ENCODE results near the gene ZNF738. TPM values are rescaled to one million over a fixed set of nuclear protein-coding genes. Genes with fewer than 3 reads are reported as not detected.
"Not testable (repeated sequence)": the region's sequence is repeated elsewhere in the genome, so short reads cannot be mapped to it uniquely, and the experiment has no call there.

ZNF738 gene
- total RNA-seq, 4 donors from 2014 or later: 0.34 to 4.5 (median 2.1) TPM

DNA sequence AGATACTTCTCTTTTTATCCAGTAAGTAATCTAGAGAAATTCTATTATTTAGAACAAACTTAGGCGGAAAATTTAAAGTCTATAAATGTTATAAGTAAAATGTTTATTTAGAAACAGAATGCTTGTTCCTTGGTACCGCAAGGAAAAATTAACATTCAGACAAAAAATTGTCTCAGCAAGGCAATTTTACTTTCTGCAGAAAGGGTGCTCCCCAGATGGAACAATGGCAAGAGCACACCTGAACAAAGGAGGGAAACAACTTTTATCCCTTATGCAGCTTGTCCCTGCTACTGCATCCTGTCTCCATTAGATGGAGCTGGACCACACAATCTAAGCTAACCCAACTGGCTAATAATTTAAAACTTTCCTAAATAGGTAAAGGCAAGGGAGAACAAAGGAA is 23.1 kb upstream of the ZNF738 start:
- WGBS, 2 donors: 50% methylated on average over 2 of the region's 2 CpGs
- intact Hi-C loops (cut with DNase I; ENCODE audit: low total_unique reads): no loop called here
- H3K4me3 ChIP-seq (ENCODE audit: low read depth, poor library complexity, severe bottlenecking): no peak overlapping the region
- no peak for TF ChIP-seq POLR2A (IDR thresholded peaks at IDR 0.05)
- TF ChIP-seq, protein P1, sequence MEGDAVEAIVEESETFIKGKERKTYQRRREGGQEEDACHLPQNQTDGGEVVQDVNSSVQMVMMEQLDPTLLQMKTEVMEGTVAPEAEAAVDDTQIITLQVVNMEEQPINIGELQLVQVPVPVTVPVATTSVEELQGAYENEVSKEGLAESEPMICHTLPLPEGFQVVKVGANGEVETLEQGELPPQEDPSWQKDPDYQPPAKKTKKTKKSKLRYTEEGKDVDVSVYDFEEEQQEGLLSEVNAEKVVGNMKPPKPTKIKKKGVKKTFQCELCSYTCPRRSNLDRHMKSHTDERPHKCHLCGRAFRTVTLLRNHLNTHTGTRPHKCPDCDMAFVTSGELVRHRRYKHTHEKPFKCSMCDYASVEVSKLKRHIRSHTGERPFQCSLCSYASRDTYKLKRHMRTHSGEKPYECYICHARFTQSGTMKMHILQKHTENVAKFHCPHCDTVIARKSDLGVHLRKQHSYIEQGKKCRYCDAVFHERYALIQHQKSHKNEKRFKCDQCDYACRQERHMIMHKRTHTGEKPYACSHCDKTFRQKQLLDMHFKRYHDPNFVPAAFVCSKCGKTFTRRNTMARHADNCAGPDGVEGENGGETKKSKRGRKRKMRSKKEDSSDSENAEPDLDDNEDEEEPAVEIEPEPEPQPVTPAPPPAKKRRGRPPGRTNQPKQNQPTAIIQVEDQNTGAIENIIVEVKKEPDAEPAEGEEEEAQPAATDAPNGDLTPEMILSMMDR (IDR thresholded peaks at IDR 0.05): no peak
- DNase-seq (ENCODE audit: low spot score in 2 of 2): no peak

DNA sequence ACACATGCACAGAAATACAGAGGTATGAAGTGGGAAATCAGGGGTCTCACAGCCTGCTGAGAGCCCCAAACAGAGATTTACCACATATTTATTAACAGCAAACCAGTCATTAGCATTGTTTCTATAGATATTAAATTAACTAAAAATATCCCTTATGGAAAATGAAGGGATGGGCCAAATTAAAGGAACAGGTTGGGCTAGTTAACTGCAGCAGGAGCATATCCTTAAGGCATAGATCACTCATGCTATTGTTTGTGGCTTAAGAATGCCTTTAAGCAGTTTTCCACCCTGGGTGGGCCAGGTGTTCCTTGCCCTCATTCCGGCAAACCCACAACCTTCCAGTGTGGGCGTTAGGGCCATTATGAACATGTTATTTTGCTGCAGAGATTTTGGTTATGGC is 14.0 kb upstream of the ZNF738 start:
- 44 to 45% methylated on average over 2 of the region's 2 CpGs for WGBS, 2 donors
- intact Hi-C loops (cut with DNase I; ENCODE audit: low total_unique reads); H3K4me3 ChIP-seq (ENCODE audit: low read depth, poor library complexity, severe bottlenecking); DNase-seq (ENCODE audit: low spot score in 2 of 2): not testable (repeated sequence)

DNA sequence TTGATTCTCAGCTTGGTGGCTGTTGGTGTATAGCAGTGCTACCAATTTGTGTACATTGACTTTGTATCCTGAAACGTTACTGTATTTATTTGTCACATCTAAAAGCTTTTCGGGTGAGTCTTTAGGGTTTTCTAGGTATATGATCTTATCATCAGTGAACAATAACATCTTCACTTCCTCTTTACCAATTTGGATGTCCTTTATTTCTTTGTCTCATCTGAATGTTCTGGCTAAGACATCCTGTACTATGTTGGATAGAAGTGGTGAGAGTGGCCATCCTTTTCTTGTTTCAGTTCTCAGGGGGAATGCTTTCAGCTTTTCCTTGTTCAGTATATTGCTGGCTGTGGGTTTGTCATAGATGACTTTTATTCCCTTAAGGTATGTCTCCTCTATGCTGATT is 6.0 kb upstream of the ZNF738 start:
- WGBS, 2 donors: 41 to 43% methylated on average over 2 of the region's 2 CpGs
- DNase-seq (ENCODE audit: low spot score in 2 of 2): no peak
- TF ChIP-seq, protein P1 (IDR thresholded peaks at IDR 0.05): no peak
- TF ChIP-seq POLR2A (IDR thresholded peaks at IDR 0.05): no peak
- H3K4me3 ChIP-seq (ENCODE audit: low read depth, poor library complexity, severe bottlenecking): no peak overlapping the region
- intact Hi-C loops (cut with DNase I; ENCODE audit: low total_unique reads): no loop called here

DNA sequence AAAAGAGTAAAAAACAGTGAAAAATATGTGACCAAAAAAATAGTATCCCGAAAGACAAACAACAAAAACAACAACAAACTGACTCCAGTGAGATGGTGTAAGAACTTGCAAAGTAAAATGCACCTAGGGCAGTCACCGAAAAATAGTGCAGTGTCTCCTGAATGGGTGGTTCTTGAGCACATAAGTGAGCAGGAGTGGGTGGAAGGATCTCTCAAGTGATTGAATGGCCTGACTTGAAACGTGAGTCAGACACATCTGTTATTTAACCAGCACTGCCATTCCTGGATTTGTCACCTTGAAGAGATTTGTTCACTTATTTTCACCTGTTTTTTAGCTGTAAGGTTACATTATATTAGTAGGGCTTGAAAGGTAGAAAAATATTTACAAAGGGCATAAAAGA is 3.5 kb downstream of the ZNF738 start:
- intact Hi-C loops (cut with DNase I; ENCODE audit: low total_unique reads): no loop called here
- DNase-seq (ENCODE audit: low spot score in 2 of 2): no peak
- TF ChIP-seq, protein P1 (IDR thresholded peaks at IDR 0.05): no peak
- TF ChIP-seq POLR2A (IDR thresholded peaks at IDR 0.05): no peak
- no peak overlapping the region for H3K4me3 ChIP-seq (ENCODE audit: low read depth, poor library complexity, severe bottlenecking)
- WGBS, 2 donors: 89 to 93% methylated on average over 3 of the region's 3 CpGs

DNA sequence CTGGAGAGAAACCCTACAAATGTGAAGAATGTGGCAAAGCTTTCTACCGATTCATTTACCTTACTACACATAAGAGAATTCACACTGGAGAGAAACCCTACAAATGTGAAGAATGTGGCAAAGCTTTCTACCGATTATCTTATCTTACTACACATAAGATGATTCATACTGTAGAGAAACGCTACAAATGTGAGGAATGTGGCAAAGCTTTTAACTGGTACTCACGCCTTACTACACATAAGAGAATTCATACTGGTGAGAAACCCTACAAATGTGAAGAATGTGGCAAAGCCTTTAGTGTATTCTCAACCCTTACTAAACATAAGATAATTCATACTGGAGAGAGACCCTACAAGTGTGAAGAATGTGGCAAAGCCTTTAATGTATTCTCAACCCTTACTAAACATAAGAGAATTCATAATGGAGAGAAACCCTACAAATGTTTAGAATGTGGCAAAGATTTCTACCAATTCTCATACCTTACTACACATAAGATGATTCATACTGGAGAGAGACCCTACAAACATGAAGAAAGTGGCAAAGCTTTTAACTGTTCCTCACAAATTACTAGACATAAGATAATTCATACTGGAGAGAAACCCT is 25.3 kb downstream of the ZNF738 start:
- H3K4me3 ChIP-seq (ENCODE audit: low read depth, poor library complexity, severe bottlenecking): no peak overlapping the region
- intact Hi-C loops (cut with DNase I; ENCODE audit: low total_unique reads): no loop called here
- DNase-seq (ENCODE audit: low spot score in 2 of 2): no peak
- no peak for TF ChIP-seq POLR2A (IDR thresholded peaks at IDR 0.05)
- TF ChIP-seq, protein P1 (IDR thresholded peaks at IDR 0.05): no peak
- WGBS, 2 donors: 96 to 98% methylated on average over 4 of the region's 4 CpGs

DNA sequence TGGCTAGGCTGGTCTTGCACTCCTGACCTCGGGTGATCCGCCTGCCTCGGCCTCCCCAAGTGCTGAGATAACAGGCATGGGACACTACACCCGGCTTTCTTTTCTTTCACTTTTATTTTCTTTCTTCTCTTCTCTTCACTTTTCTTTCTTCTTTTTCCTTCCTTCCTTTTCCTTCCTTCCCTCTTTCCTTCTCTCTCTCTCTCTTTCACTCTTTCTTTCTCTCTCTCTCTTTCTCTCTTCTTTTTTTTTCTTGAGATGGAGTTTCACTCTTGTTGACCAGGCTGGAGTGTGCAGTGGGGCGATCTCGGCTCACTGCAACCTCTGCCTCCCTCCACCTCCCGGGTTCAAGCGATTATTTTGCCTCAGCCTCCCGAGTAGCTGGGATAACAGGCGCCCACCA is 37.3 kb downstream of the ZNF738 start:
- intact Hi-C loops (cut with DNase I; ENCODE audit: low total_unique reads): no loop called here
- TF ChIP-seq POLR2A (IDR thresholded peaks at IDR 0.05): no peak
- TF ChIP-seq, protein P1 (IDR thresholded peaks at IDR 0.05): no peak
- 91 to 93% methylated on average over 10 of the region's 10 CpGs for WGBS, 2 donors
- no peak overlapping the region for H3K4me3 ChIP-seq (ENCODE audit: low read depth, poor library complexity, severe bottlenecking)
- no peak for DNase-seq (ENCODE audit: low spot score in 2 of 2)
